ENCODE results near the gene SDK1. TPM values are rescaled to one million over a fixed set of nuclear protein-coding genes. Genes with fewer than 3 reads are reported as not detected.

Gene SDK1
- total and polyA plus RNA-seq, 10 of the 15 experiments (the other 5 are each of a cell fraction or from before 2014, with no cell fraction given): 0.14 to 0.33 TPM; not detected in 8

DNA sequence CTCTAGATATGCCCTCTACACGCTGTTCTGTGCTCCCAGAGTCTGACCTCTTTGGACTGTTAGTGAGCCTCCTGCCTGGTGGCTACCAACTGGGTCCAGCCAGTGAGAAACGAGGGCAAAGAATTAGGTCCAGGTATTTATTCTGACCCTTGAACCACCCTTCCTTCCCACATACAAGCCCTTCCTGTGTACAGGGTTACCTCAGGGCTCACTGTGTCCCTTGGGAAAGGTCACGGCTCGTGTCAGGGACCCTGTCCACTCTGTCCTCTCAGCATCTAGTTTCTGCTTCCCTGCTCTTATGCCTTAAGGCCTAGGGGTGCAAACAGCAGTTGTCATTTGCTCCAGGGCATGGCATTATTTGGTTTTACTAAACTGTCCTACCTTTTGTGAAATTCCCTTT is 180.4 kb downstream of the SDK1 start:
- in situ Hi-C loops (cut with MboI) (no loop called here), intact Hi-C loops (cut with micrococcal nuclease; ENCODE audit: unreplicated experiment) (no loop called here)
- no peaks in the 10 kb centered on the region for H4K20me1 ChIP-seq (ENCODE audit: control insufficient read depth, insufficient read depth)
- H3K4me2 ChIP-seq (ENCODE audit: control insufficient read depth, insufficient read depth): no peak overlapping the region
- ChIA-PET SMC1A (ENCODE audit: uncharacterized antibody, unreplicated experiment) (no interaction called here), RAD21 (ENCODE audit: unreplicated experiment) (no interaction called here), POLR2A (no interaction called here), CTCF (no interaction called here)
- no TSS peak for BruUV-seq (replicated peaks)
- H3K27me3 ChIP-seq (replicated peaks in 1 of 2; ENCODE audit: control insufficient read depth in 2 of 2, insufficient read depth in 2 of 2, low read length in 1 of 2): no peaks in the 10 kb centered on the region
- H3K27ac ChIP-seq (ENCODE audit: control insufficient read depth, insufficient read depth): no peak overlapping the region
- no peaks in the 10 kb centered on the region for H3K79me2 ChIP-seq (ENCODE audit: control insufficient read depth, insufficient read depth, low read length)
- WGBS (ENCODE audit: insufficient coverage, insufficient replicate concordance, low lambda C conversion rate, missing lambda C conversion rate): 7% methylated on average over 4 of the region's 4 CpGs
- no peak for FAIRE-seq
- no peaks in the 10 kb centered on the region for H3K4me1 ChIP-seq (ENCODE audit: control insufficient read depth, insufficient read depth, low read length)
- H3K4me3 ChIP-seq: no peak overlapping the region
- no peak for DNase-seq (ENCODE audit: low read depth, low spot score)
- no peak for ATAC-seq
- H3K36me3 ChIP-seq (ENCODE audit: control insufficient read depth in 2 of 2, insufficient read depth in 2 of 2, low read length in 1 of 2): no peaks in the 10 kb centered on the region
- no peak overlapping the region for H3K9ac ChIP-seq (ENCODE audit: control insufficient read depth, insufficient read depth, low read length)
- H2AFZ ChIP-seq (ENCODE audit: control insufficient read depth, low read depth, low read length): no peak overlapping the region
- H3K9me3 ChIP-seq (replicated peaks; ENCODE audit: control insufficient read depth, insufficient read depth, low read length): no peaks in the 10 kb centered on the region
- TF ChIP-seq, protein P1, sequence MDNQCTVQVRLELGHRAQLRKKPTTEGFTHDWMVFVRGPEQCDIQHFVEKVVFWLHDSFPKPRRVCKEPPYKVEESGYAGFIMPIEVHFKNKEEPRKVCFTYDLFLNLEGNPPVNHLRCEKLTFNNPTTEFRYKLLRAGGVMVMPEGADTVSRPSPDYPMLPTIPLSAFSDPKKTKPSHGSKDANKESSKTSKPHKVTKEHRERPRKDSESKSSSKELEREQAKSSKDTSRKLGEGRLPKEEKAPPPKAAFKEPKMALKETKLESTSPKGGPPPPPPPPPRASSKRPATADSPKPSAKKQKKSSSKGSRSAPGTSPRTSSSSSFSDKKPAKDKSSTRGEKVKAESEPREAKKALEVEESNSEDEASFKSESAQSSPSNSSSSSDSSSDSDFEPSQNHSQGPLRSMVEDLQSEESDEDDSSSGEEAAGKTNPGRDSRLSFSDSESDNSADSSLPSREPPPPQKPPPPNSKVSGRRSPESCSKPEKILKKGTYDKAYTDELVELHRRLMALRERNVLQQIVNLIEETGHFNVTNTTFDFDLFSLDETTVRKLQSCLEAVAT (IDR thresholded peaks at IDR 0.05): no peak
- TF ChIP-seq KLF5 (IDR thresholded peaks at IDR 0.05; ENCODE audit: partially characterized antibody) (no peak), SREBF2 (IDR thresholded peaks at IDR 0.05; ENCODE audit: low read length) (no peak), RB1 (IDR thresholded peaks at IDR 0.05; ENCODE audit: borderline replicate concordance) (no peak), MEF2B (IDR thresholded peaks at IDR 0.05; ENCODE audit: partially characterized antibody, poor library complexity, severe bottlenecking) (no peak), SUPT20H (IDR thresholded peaks at IDR 0.05; ENCODE audit: borderline replicate concordance, control insufficient read depth, low read depth, low read length) (no peak), HCFC1 (IDR thresholded peaks at IDR 0.05; ENCODE audit: low read length) (no peak), BHLHE40 (IDR thresholded peaks at IDR 0.05; ENCODE audit: borderline replicate concordance in 1 of 2, low read depth in 2 of 2, low read length in 1 of 2) (no peak), MYC (IDR thresholded peaks at IDR 0.05; ENCODE audit: insufficient read depth, insufficient read length, insufficient replicate concordance, low read length, severe bottlenecking) (no peak), ZNF24 (IDR thresholded peaks at IDR 0.05) (no peak)
- TF ChIP-seq, protein P2, sequence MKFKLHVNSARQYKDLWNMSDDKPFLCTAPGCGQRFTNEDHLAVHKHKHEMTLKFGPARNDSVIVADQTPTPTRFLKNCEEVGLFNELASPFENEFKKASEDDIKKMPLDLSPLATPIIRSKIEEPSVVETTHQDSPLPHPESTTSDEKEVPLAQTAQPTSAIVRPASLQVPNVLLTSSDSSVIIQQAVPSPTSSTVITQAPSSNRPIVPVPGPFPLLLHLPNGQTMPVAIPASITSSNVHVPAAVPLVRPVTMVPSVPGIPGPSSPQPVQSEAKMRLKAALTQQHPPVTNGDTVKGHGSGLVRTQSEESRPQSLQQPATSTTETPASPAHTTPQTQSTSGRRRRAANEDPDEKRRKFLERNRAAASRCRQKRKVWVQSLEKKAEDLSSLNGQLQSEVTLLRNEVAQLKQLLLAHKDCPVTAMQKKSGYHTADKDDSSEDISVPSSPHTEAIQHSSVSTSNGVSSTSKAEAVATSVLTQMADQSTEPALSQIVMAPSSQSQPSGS (IDR thresholded peaks at IDR 0.05; ENCODE audit: low read length): no peak
- TF ChIP-seq, protein P3, sequence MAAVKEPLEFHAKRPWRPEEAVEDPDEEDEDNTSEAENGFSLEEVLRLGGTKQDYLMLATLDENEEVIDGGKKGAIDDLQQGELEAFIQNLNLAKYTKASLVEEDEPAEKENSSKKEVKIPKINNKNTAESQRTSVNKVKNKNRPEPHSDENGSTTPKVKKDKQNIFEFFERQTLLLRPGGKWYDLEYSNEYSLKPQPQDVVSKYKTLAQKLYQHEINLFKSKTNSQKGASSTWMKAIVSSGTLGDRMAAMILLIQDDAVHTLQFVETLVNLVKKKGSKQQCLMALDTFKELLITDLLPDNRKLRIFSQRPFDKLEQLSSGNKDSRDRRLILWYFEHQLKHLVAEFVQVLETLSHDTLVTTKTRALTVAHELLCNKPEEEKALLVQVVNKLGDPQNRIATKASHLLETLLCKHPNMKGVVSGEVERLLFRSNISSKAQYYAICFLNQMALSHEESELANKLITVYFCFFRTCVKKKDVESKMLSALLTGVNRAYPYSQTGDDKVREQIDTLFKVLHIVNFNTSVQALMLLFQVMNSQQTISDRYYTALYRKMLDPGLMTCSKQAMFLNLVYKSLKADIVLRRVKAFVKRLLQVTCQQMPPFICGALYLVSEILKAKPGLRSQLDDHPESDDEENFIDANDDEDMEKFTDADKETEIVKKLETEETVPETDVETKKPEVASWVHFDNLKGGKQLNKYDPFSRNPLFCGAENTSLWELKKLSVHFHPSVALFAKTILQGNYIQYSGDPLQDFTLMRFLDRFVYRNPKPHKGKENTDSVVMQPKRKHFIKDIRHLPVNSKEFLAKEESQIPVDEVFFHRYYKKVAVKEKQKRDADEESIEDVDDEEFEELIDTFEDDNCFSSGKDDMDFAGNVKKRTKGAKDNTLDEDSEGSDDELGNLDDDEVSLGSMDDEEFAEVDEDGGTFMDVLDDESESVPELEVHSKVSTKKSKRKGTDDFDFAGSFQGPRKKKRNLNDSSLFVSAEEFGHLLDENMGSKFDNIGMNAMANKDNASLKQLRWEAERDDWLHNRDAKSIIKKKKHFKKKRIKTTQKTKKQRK (IDR thresholded peaks at IDR 0.05; ENCODE audit: low read depth, low read length): no peak

Measured in GM12878 (cell line).